GM12878 (cell line): ENCODE data around the gene SLC13A3. TPM values are rescaled to one million over a fixed set of nuclear protein-coding genes. Genes with fewer than 3 reads are reported as not detected.

Experiments used
- ATAC-seq: fragments of 200-7000 bp; cut with Tn5 transposase; 3 replicates; pipeline ENCODE4 v1.9.1; 2020; ENCODE audit warnings: mild to moderate bottlenecking, moderate library complexity
- BruUV-seq: library from RNA; stranded (reverse); fragments of 400-500 nt; replicated peaks from 2 replicates; lab custom pipeline; 2021; lab: Mats Ljungman, UMichigan
- CTCF ChIA-PET: fragments of 300-600 bp; sonication (Branson Sonifier 250); formaldehyde crosslinking; extraction: SDS; loops from one replicate; lab custom pipeline; 2021; ENCODE audit warnings: inconsistent platforms; lab: Yijun Ruan, JAX
- POLR2A ChIA-PET: fragments of 350-600 bp; formaldehyde crosslinking; extraction: SDS; loops from one replicate; lab custom pipeline; 2021; ENCODE audit warnings: inconsistent platforms; lab: Charles Lee
- RAD21 ChIA-PET: fragments of 300-600 bp; sonication (Branson Sonifier 250); formaldehyde crosslinking; loops from one replicate; lab custom pipeline; 2023; ENCODE audit warnings: antibody characterized with exemption; ENCODE audit not compliant: unreplicated experiment; lab: Charles Lee
- SMC1A ChIA-PET: fragments of 300-600 bp; sonication (Branson Sonifier 250); formaldehyde crosslinking; loops from one replicate; lab custom pipeline; 2023; ENCODE audit not compliant: unreplicated experiment, uncharacterized antibody; lab: Charles Lee
- DNase-seq: peaks from one replicate; pipeline ENCODE4 v3.0.0-alpha.2; 2011; ENCODE audit warnings: low read depth, low spot score
- FAIRE-seq: peaks from 3 replicates; lab custom pipeline; 2011; peaks lifted over from hg19 to GRCh38; lab: Jason Lieb, UNC
- H2AFZ ChIP-seq: 2 replicates; pipeline ENCODE4 v1.6.0; 2011; ENCODE audit warnings: low read depth, low read length, control low read depth; ENCODE audit not compliant: control insufficient read depth
- H3K27ac ChIP-seq: 2 replicates; pipeline ENCODE4 v1.5.1; 2011; ENCODE audit warnings: control low read depth; ENCODE audit not compliant: control insufficient read depth, insufficient read depth
- H3K27me3 ChIP-seq, 2 experiments: replicated peaks in 1 of 2; 2 replicates each; pipeline versions ENCODE4 v1.6.0 to v1.6.1; 2011; ENCODE audit warnings: low read length in 1 of 2; ENCODE audit not compliant: control insufficient read depth in 2 of 2, insufficient read depth in 2 of 2
- H3K36me3 ChIP-seq, 2 experiments: 2 replicates each; pipeline ENCODE4 v1.5.1; 2011; ENCODE audit warnings: low read length in 1 of 2; ENCODE audit not compliant: control insufficient read depth in 2 of 2, insufficient read depth in 2 of 2
- H3K4me1 ChIP-seq: 2 replicates; pipeline ENCODE4 v1.6.1; 2011; ENCODE audit warnings: mild to moderate bottlenecking, low read length, moderate library complexity, mixed read lengths; ENCODE audit not compliant: control insufficient read depth, insufficient read depth
- H3K4me2 ChIP-seq: 2 replicates; pipeline ENCODE4 v1.6.0; 2011; ENCODE audit warnings: control low read depth; ENCODE audit not compliant: control insufficient read depth, insufficient read depth
- H3K4me3 ChIP-seq: fragments of 200-600 bp; sonication (generic); 2 replicates; pipeline ENCODE4 v1.5.1; 2016
- H3K79me2 ChIP-seq: 2 replicates; pipeline ENCODE4 v1.6.0; 2011; ENCODE audit warnings: low read length; ENCODE audit not compliant: control insufficient read depth, insufficient read depth
- H3K9ac ChIP-seq: 2 replicates; pipeline ENCODE4 v1.8.0; 2011; ENCODE audit warnings: low read length, control low read depth, mixed read lengths; ENCODE audit not compliant: control insufficient read depth, insufficient read depth
- H3K9me3 ChIP-seq: replicated peaks from 3 replicates; pipeline ENCODE4 v1.5.1; 2011; ENCODE audit warnings: mild to moderate bottlenecking, low read length; ENCODE audit not compliant: control insufficient read depth, insufficient read depth
- H4K20me1 ChIP-seq: 2 replicates; pipeline ENCODE4 v1.6.0; 2011; ENCODE audit not compliant: control insufficient read depth, insufficient read depth
- CBFB ChIP-seq: IDR thresholded peaks from 2 replicates; pipeline ENCODE4 v1.6.1; 2016; ENCODE audit warnings: antibody characterized with exemption, low read depth
- CHD4 ChIP-seq: fragments of 200-600 bp; sonication (generic); IDR thresholded peaks from 2 replicates; pipeline ENCODE4 v1.6.1; 2016; ENCODE audit warnings: mild to moderate bottlenecking
- FOXK2 ChIP-seq: fragments of 450-650 bp; IDR thresholded peaks from 2 replicates; pipeline ENCODE4 v1.6.1; 2017; ENCODE audit warnings: mild to moderate bottlenecking, moderate library complexity
- GABPA ChIP-seq: IDR thresholded peaks from 2 replicates; pipeline ENCODE4 v1.6.1; 2014; ENCODE audit warnings: antibody characterized with exemption, low read depth, mild to moderate bottlenecking, inconsistent platforms
- HDAC6 ChIP-seq: fragments of 200-600 bp; sonication (generic); IDR thresholded peaks from one replicate; pipeline ENCODE4 v1.8.0; 2017; ENCODE audit warnings: antibody characterized with exemption; ENCODE audit not compliant: unreplicated experiment
- JUNB ChIP-seq: IDR thresholded peaks from 2 replicates; pipeline ENCODE4 v1.6.1; 2016; ENCODE audit warnings: antibody characterized with exemption, mild to moderate bottlenecking
- MXI1 ChIP-seq: fragments of 150-350 bp; IDR thresholded peaks from 2 replicates; pipeline ENCODE4 v1.6.1; 2011; ENCODE audit warnings: low read depth, mild to moderate bottlenecking, inconsistent platforms, low read length, improper control_type of control experiment
- NR2C2 ChIP-seq: IDR thresholded peaks from 2 replicates; pipeline ENCODE4 v1.6.1; 2011; ENCODE audit warnings: borderline replicate concordance, low read depth; ENCODE audit not compliant: control insufficient read depth, insufficient read length
- PAX5 ChIP-seq: IDR thresholded peaks from 2 replicates; pipeline ENCODE4 v1.6.1; 2011; ENCODE audit warnings: low read depth, low read length, borderline replicate concordance
- SUPT20H ChIP-seq: IDR thresholded peaks from 2 replicates; pipeline ENCODE4 v1.6.1; 2011; ENCODE audit warnings: low read depth, mild to moderate bottlenecking, low read length, moderate library complexity, borderline replicate concordance; ENCODE audit not compliant: control insufficient read depth
- TAF1 ChIP-seq: IDR thresholded peaks from 2 replicates; pipeline ENCODE4 v1.6.1; 2011; ENCODE audit warnings: mild to moderate bottlenecking, low read depth, low read length, borderline replicate concordance
- TCF12 ChIP-seq: IDR thresholded peaks from 2 replicates; pipeline ENCODE4 v1.6.1; 2011; ENCODE audit warnings: low read depth, mild to moderate bottlenecking, low read length
- ZBED1 ChIP-seq: IDR thresholded peaks from 2 replicates; pipeline ENCODE4 v1.6.1; 2016; ENCODE audit warnings: borderline replicate concordance
- ZNF622 ChIP-seq: fragments of 450-650 bp; IDR thresholded peaks from 2 replicates; pipeline ENCODE4 v1.6.1; 2017; ENCODE audit warnings: mild to moderate bottlenecking, inconsistent platforms
- WGBS: methylation state at CpG from one replicate; pipeline ENCODE4 v1.1.6; 2016; ENCODE audit warnings: low lambda C conversion rate; ENCODE audit not compliant: insufficient replicate concordance, insufficient coverage; ENCODE audit errors: missing lambda C conversion rate; 5-methylcytosine and 5-hydroxymethylcytosine counted together
- in situ Hi-C: fragments of 300-500 bp; cut with MboI; formaldehyde crosslinking; loops from 9 replicates; pipeline ENCODE4 v1.14.3; 2018; ENCODE audit warnings: mixed read lengths
- intact Hi-C: fragments of 100-400 bp; cut with micrococcal nuclease; formaldehyde crosslinking; loops from one replicate; pipeline ENCODE4 v1.14.2; 2022; ENCODE audit not compliant: unreplicated experiment
- polyA plus RNA-seq, 11 experiments: library from polyadenylated mRNA; depleted of rRNA in 4 of 11; unstranded in 6 of 11; stranded (reverse) in 5 of 11; fragments of >200 nt; fragmentation: Nextera tagmentation in 4 of 11; fragmentation: Illumina TruSeq in 1 of 11; extraction: Ambion mirVana in 4 of 11; extraction: Trizol in 1 of 11; gene quantifications; 1 replicate in 1 of 11; 2 replicates in 10 of 11; pipeline versions ENCODE4 v1.2.1 to v1.2.3, GENCODE V29; 2011 to 2016; ENCODE audit warnings: inconsistent platforms in 2 of 11, missing spikeins in 2 of 11, low read depth in 1 of 11
- total RNA-seq, 4 experiments: library from RNA; depleted of rRNA in 3 of 4; stranded (reverse); fragments of >200 nt in 3 of 4; fragmentation: Illumina TruSeq in 1 of 4; extraction: Trizol in 1 of 4; gene quantifications; 2 replicates each; pipeline versions ENCODE4 v1.2.1 to v1.2.3, GENCODE V29; 2013 to 2021
- TF ChIP-seq, protein P1 (sequence below): IDR thresholded peaks from 2 replicates; pipeline ENCODE4 v1.6.1; 2012; ENCODE audit warnings: mild to moderate bottlenecking, low read depth, low read length
- TF ChIP-seq, protein P2 (sequence below): fragments of 450-650 bp; IDR thresholded peaks from 2 replicates; pipeline ENCODE4 v1.6.1; 2018; ENCODE audit warnings: borderline replicate concordance, mild to moderate bottlenecking; ENCODE audit not compliant: partially characterized antibody
- TF ChIP-seq, protein P3 (sequence below): fragments of 450-650 bp; IDR thresholded peaks from 2 replicates; pipeline ENCODE4 v1.6.1; 2017; ENCODE audit warnings: borderline replicate concordance

Gene SLC13A3
- total and polyA plus RNA-seq, 10 of the 15 experiments (the other 5 are each of a cell fraction or from before 2014, with no cell fraction given): 0.03 to 0.76 (median 0.07) TPM; not detected in 4

DNA sequence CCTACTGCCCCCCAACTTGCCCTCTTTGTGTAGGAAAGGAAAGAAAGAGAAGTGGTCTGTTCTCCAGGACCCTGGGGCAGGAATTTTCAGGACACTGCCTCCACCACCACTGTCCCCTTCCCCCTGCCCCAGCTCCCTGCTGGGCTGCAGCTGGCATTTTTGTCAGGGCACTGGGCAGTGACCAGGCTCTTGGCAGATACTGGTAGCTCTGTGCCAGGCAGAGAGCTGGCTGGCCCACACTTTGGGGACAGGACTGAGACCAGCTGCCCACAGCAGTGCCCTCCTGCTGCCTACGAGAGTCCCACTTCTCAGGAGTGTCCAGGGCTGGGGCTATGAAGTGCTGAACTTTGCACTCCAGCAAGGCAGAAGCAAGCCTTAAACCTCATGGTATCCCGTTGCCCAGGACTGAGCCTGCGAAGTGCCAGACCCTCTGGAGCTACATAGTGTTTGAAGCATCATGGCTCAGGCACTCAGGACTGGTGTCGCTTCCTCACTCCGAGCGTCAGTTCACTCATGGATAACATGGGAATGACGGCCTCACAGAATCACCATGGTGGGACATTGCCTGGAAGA is 19.3 kb downstream of the SLC13A3 start:
- Histone ChIP-seq H3K9ac (no peak overlapping the region), H4K20me1 (no peaks in the 10 kb centered on the region), H2AFZ (no peak overlapping the region), H3K4me1 (no peaks in the 10 kb centered on the region), H3K79me2 (no peaks in the 10 kb centered on the region), H3K4me3 (no peak overlapping the region), H3K4me2 (no peak overlapping the region), H3K9me3 (no peaks in the 10 kb centered on the region), H3K36me3 (no peaks in the 10 kb centered on the region), H3K27me3 (peaks cover 0 to 2% of the 10 kb centered on the region in 2 experiments; a peak in 1 of 4 replicates), H3K27ac (no peak overlapping the region)
- CTCF ChIA-PET: interaction anchor here (0.6 to 1.1 kb wide), 4 partner anchors 23 to 1238 kb away, joined by 3 read pairs; no protein-coding TSS in a partner anchor
- RAD21 ChIA-PET: interaction anchor here (0.7 kb wide), 1 partner anchor 139 kb away, joined by 3 read pairs; no protein-coding TSS in a partner anchor
- POLR2A ChIA-PET: interaction anchor here (0.7 kb wide), 1 partner anchor 555 kb away, joined by 3 read pairs; no protein-coding TSS in a partner anchor
- ATAC-seq: no peak
- in situ Hi-C loops (no loop called here), intact Hi-C loops (no loop called here)
- BruUV-seq: no TSS peak
- TF ChIP-seq, protein P1, sequence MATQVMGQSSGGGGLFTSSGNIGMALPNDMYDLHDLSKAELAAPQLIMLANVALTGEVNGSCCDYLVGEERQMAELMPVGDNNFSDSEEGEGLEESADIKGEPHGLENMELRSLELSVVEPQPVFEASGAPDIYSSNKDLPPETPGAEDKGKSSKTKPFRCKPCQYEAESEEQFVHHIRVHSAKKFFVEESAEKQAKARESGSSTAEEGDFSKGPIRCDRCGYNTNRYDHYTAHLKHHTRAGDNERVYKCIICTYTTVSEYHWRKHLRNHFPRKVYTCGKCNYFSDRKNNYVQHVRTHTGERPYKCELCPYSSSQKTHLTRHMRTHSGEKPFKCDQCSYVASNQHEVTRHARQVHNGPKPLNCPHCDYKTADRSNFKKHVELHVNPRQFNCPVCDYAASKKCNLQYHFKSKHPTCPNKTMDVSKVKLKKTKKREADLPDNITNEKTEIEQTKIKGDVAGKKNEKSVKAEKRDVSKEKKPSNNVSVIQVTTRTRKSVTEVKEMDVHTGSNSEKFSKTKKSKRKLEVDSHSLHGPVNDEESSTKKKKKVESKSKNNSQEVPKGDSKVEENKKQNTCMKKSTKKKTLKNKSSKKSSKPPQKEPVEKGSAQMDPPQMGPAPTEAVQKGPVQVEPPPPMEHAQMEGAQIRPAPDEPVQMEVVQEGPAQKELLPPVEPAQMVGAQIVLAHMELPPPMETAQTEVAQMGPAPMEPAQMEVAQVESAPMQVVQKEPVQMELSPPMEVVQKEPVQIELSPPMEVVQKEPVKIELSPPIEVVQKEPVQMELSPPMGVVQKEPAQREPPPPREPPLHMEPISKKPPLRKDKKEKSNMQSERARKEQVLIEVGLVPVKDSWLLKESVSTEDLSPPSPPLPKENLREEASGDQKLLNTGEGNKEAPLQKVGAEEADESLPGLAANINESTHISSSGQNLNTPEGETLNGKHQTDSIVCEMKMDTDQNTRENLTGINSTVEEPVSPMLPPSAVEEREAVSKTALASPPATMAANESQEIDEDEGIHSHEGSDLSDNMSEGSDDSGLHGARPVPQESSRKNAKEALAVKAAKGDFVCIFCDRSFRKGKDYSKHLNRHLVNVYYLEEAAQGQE: no peak
- no peak for TF ChIP-seq ZNF622
- no peak for TF ChIP-seq MXI1
- TF ChIP-seq NR2C2: no peak
- no peak for TF ChIP-seq SUPT20H
- TF ChIP-seq CBFB: no peak
- no peak for TF ChIP-seq ZBED1
- TF ChIP-seq CHD4: no peak
- TF ChIP-seq, protein P2, sequence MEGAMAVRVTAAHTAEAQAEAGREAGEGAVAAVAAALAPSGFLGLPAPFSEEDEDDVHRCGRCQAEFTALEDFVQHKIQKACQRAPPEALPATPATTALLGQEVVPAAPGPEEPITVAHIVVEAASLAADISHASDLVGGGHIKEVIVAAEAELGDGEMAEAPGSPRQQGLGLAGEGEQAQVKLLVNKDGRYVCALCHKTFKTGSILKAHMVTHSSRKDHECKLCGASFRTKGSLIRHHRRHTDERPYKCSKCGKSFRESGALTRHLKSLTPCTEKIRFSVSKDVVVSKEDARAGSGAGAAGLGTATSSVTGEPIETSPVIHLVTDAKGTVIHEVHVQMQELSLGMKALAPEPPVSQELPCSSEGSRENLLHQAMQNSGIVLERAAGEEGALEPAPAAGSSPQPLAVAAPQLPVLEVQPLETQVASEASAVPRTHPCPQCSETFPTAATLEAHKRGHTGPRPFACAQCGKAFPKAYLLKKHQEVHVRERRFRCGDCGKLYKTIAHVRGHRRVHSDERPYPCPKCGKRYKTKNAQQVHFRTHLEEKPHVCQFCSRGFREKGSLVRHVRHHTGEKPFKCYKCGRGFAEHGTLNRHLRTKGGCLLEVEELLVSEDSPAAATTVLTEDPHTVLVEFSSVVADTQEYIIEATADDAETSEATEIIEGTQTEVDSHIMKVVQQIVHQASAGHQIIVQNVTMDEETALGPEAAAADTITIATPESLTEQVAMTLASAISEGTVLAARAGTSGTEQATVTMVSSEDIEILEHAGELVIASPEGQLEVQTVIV: no peak
- no peak for TF ChIP-seq PAX5
- TF ChIP-seq, protein P3, sequence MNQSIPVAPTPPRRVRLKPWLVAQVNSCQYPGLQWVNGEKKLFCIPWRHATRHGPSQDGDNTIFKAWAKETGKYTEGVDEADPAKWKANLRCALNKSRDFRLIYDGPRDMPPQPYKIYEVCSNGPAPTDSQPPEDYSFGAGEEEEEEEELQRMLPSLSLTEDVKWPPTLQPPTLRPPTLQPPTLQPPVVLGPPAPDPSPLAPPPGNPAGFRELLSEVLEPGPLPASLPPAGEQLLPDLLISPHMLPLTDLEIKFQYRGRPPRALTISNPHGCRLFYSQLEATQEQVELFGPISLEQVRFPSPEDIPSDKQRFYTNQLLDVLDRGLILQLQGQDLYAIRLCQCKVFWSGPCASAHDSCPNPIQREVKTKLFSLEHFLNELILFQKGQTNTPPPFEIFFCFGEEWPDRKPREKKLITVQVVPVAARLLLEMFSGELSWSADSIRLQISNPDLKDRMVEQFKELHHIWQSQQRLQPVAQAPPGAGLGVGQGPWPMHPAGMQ: no peak
- no peak for TF ChIP-seq TCF12
- no peak for TF ChIP-seq FOXK2
- TF ChIP-seq TAF1: no peak
- TF ChIP-seq GABPA: no peak
- no peak for TF ChIP-seq JUNB
- TF ChIP-seq HDAC6: no peak
- DNase-seq: no peak
- SMC1A ChIA-PET: interaction anchor here (0.6 kb wide), 1 partner anchor 327 kb away, joined by 3 read pairs; no protein-coding TSS in a partner anchor
- FAIRE-seq: no peak
- WGBS: 41% methylated on average over 7 of the region's 7 CpGs
